Fibroblast of pulmonary artery (primary cell): ENCODE measurements around the gene S100A1.

ENCODE experiments used
- DNase-seq: peaks from one replicate; pipeline ENCODE4 v3.0.0-alpha.2; 2010; ENCODE audit warnings: low read depth
- H3K4me3 ChIP-seq: replicated peaks from 2 replicates; pipeline ENCODE4 v1.5.1; 2011; ENCODE audit warnings: low read depth, mild to moderate bottlenecking, control low read depth, low read length, moderate library complexity
- TF ChIP-seq, protein P1 (sequence below): IDR thresholded peaks from 2 replicates; pipeline ENCODE4 v1.5.1; 2011; ENCODE audit warnings: mild to moderate bottlenecking, control low read depth, low read length, inconsistent platforms; ENCODE audit errors: missing control alignments

S100A1 gene

DNA sequence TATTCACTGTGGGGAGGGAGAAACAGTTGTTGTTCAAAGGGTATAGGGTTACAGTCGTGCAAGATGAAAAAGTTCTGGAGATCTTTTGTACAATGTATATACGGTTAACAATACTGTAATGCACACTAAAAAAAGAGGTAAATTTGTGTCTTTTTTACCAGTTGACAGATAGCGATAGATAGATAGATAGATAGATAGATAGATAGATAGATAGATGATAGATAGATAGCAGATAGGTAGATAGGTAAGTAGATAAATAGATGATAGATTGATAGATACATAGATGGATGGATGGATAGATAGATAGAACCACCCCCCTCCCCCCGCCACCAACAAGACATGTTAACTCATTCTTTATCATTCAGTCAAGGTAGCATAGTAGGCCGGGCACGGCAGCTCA, 25.5 kb upstream of the S100A1 start:
- no peak for DNase-seq
- TF ChIP-seq, protein P1, sequence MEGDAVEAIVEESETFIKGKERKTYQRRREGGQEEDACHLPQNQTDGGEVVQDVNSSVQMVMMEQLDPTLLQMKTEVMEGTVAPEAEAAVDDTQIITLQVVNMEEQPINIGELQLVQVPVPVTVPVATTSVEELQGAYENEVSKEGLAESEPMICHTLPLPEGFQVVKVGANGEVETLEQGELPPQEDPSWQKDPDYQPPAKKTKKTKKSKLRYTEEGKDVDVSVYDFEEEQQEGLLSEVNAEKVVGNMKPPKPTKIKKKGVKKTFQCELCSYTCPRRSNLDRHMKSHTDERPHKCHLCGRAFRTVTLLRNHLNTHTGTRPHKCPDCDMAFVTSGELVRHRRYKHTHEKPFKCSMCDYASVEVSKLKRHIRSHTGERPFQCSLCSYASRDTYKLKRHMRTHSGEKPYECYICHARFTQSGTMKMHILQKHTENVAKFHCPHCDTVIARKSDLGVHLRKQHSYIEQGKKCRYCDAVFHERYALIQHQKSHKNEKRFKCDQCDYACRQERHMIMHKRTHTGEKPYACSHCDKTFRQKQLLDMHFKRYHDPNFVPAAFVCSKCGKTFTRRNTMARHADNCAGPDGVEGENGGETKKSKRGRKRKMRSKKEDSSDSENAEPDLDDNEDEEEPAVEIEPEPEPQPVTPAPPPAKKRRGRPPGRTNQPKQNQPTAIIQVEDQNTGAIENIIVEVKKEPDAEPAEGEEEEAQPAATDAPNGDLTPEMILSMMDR, result no peak
- no peak overlapping the region for H3K4me3 ChIP-seq

GRCh38 chr1:153606194-153606593, 22.0 kb upstream of the S100A1 start:
- TF ChIP-seq, protein P1, result no peak
- no peak for DNase-seq
- no peak overlapping the region for H3K4me3 ChIP-seq

DNA sequence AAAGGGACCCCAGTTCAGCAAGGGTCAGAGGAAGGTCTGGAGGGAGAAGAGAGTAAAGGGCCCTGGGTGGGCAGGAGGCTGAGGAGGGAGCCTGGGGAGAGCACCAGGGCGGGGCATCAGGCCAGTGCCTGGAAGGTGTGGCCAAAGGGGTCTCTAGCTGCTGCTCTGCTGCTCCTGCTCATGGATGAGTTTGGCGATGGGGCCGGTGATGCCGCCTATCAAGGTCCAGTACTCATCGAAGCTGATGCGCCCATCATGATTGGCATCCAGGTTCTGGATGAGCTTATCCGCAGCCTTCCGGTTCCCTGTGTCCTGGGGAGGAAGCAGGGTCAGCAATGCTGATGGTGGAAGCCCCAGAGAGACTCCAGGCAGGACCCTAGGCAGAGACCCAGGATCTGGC, 20.9 kb upstream of the S100A1 start:
- no peak for DNase-seq
- H3K4me3 ChIP-seq, result no peak overlapping the region
- TF ChIP-seq, protein P1, result no peak

GRCh38 chr1:153608089-153608682, 20.0 kb upstream of the S100A1 start:
- TF ChIP-seq, protein P1, result no peak
- peak overlapping the region; percentile 90 for H3K4me3 ChIP-seq
- DNase-seq, result no peak

GRCh38 chr1:153608742-153609584, 19.3 kb upstream of the S100A1 start:
- TF ChIP-seq, protein P1, result no peak
- peak overlapping the region; percentile 90 for H3K4me3 ChIP-seq
- DNase-seq, result peak; percentile 97

- TF ChIP-seq, protein P1, result no peak
- no peak for DNase-seq
- H3K4me3 ChIP-seq, result peak overlapping the region; percentile 90
These were observed 18.7 kb upstream of the S100A1 start for GRCh38 chr1:153609585-153609907.
